HFF-Myc (cell line): Measurements from ENCODE around the gene PADI3.

Experiments
- DNase-seq: peaks from one replicate; pipeline ENCODE4 v3.0.0-alpha.2; 2011; ENCODE audit warnings: low read depth; ENCODE audit errors: extremely low read depth
- H3K4me3 ChIP-seq: replicated peaks from 2 replicates; pipeline ENCODE4 v1.5.1; 2011; ENCODE audit warnings: low read depth, mild to moderate bottlenecking, control low read depth, low read length
- CTCF ChIP-seq: IDR thresholded peaks from 2 replicates; pipeline ENCODE4 v1.5.1; 2012; ENCODE audit warnings: mild to moderate bottlenecking, low read depth, low read length, control low read depth; ENCODE audit errors: missing control alignments

PADI3 gene

GRCh38 chr1:17250601-17251000 lies 1.7 kb downstream of the PADI3 start:
- DNase-seq: no peak
- no peak overlapping the region for H3K4me3 ChIP-seq
- no peak for TF ChIP-seq CTCF

- DNase-seq: no peak
- no peak for TF ChIP-seq CTCF
- no peak overlapping the region for H3K4me3 ChIP-seq
Measured at GRCh38 chr1:17251246-17251645, 2.3 kb downstream of the PADI3 start.

- DNase-seq: peak; percentile 35
- H3K4me3 ChIP-seq: no peak overlapping the region
- TF ChIP-seq CTCF: no peak
Measured at GRCh38 chr1:17251701-17252376, 2.9 kb downstream of the PADI3 start.

- H3K4me3 ChIP-seq: no peak overlapping the region
- TF ChIP-seq CTCF: no peak
- DNase-seq: no peak
Measured at GRCh38 chr1:17255336-17255735, 6.4 kb downstream of the PADI3 start.

- DNase-seq: peak; percentile 55
- H3K4me3 ChIP-seq: no peak overlapping the region
- no peak for TF ChIP-seq CTCF
Measured at GRCh38 chr1:17258116-17258757, 9.3 kb downstream of the PADI3 start.

- H3K4me3 ChIP-seq: no peak overlapping the region
- no peak for DNase-seq
- TF ChIP-seq CTCF: no peak
Measured at GRCh38 chr1:17258758-17259130, 9.8 kb downstream of the PADI3 start.
